Stimulated activated naive B cell treated with anti-CD40 and anti-IgM and Interleukin-4, amounts not matched to agents 10 μg/mL and 1 μg/mL and 100 μg/mL, for 72 hours (primary cell): ENCODE data around the gene RNF26.

ENCODE experiments used
- ATAC-seq, 2 donors: fragments of 150-1000 bp; cut with Tn5 transposase; replicated peaks; 2 replicates each; pipeline ENCODE4 v1.10.0; 2021; ENCODE audit warnings: moderate library complexity in 1 of 2
- DNase-seq: peaks from one replicate; pipeline ENCODE4 v3.0.0; 2021
- H3K27ac Mint-ChIP-seq: one replicate; pipeline ENCODE4 v1.8.0; 2022; ENCODE audit warnings: mild to moderate bottlenecking, mixed read lengths
- H3K27me3 Mint-ChIP-seq, 2 donors: one replicate each; pipeline ENCODE4 v1.8.0; 2022; ENCODE audit warnings: mixed read lengths in 2 of 2
- H3K36me3 Mint-ChIP-seq, 2 donors: one replicate each; pipeline ENCODE4 v1.8.0; 2022; ENCODE audit warnings: mixed read lengths in 2 of 2, mild to moderate bottlenecking in 1 of 2
- H3K4me1 Mint-ChIP-seq, 2 donors: one replicate each; pipeline ENCODE4 v1.8.0; 2022; ENCODE audit warnings: mixed read lengths in 2 of 2, mild to moderate bottlenecking in 1 of 2
- H3K4me3 Mint-ChIP-seq, 2 donors: one replicate each; pipeline ENCODE4 v1.8.0; 2022; ENCODE audit warnings: mild to moderate bottlenecking in 2 of 2, mixed read lengths in 2 of 2, moderate library complexity in 1 of 2
- H3K9me3 Mint-ChIP-seq, 2 donors: one replicate each; pipeline ENCODE4 v1.8.0; 2022; ENCODE audit warnings: mixed read lengths in 2 of 2, mild to moderate bottlenecking in 1 of 2

RNF26 gene

GRCh38 chr11:119334174-119334930 is at the start of gene RNF26:
TSS of gene RNF26 (plus strand) at chr11:119334527. CDS start at chr11:119335123, 596 bp downstream.
- DNase-seq (peak; percentile 90), ATAC-seq (peak; percentile 97 to 98)
- peaks cover 9 to 31% of the 10 kb centered on the region in 2 donors for H3K36me3 Mint-ChIP-seq
- H3K27ac Mint-ChIP-seq, result peak within 1 kb of the TSS; percentile 99
- H3K4me3 Mint-ChIP-seq, result peak within 1 kb of the TSS; percentile 90 to 99
- peaks cover 13 to 16% of the 10 kb centered on the region in 2 donors for H3K27me3 Mint-ChIP-seq
- H3K9me3 Mint-ChIP-seq, result no peaks in the 10 kb centered on the region
- H3K4me1 Mint-ChIP-seq, result peaks cover 30 to 46% of the 10 kb centered on the region in 2 donors

- H3K4me1 Mint-ChIP-seq, result peaks cover 2 to 14% of the 10 kb centered on the region in 2 donors
- no peak overlapping the region for H3K27ac Mint-ChIP-seq
- no peak for DNase-seq
- no peak overlapping the region for H3K4me3 Mint-ChIP-seq
- H3K36me3 Mint-ChIP-seq, result peaks cover 35 to 48% of the 10 kb centered on the region in 2 donors
- no peak for ATAC-seq
- no peaks in the 10 kb centered on the region for H3K27me3 Mint-ChIP-seq
- H3K9me3 Mint-ChIP-seq, result no peaks in the 10 kb centered on the region
These were observed 48.9 kb upstream of the RNF26 start for GRCh38 chr11:119285431-119285830.

- ATAC-seq (no peak), DNase-seq (no peak)
- peaks cover 0 to 14% of the 10 kb centered on the region in 2 donors for H3K4me1 Mint-ChIP-seq
- H3K27me3 Mint-ChIP-seq, result no peaks in the 10 kb centered on the region
- peaks cover 0 to 2% of the 10 kb centered on the region in 2 donors for H3K9me3 Mint-ChIP-seq
- no peak overlapping the region for H3K4me3 Mint-ChIP-seq
- H3K36me3 Mint-ChIP-seq, result peaks cover 43 to 50% of the 10 kb centered on the region in 2 donors
- H3K27ac Mint-ChIP-seq, result no peak overlapping the region
These were observed 46.1 kb upstream of the RNF26 start for GRCh38 chr11:119288219-119288618.

- ATAC-seq (no peak), DNase-seq (no peak)
- Mint-ChIP-seq H3K4me3 (no peak overlapping the region), H3K4me1 (no peaks in the 10 kb centered on the region), H3K36me3 (peaks cover 34 to 43% of the 10 kb centered on the region in 2 donors), H3K9me3 (peaks cover 0 to 2% of the 10 kb centered on the region in 2 donors), H3K27ac (no peak overlapping the region), H3K27me3 (no peaks in the 10 kb centered on the region)
These were observed 43.3 kb upstream of the RNF26 start for GRCh38 chr11:119290894-119291497.

GRCh38 chr11:119293461-119293860 is 40.9 kb upstream of the RNF26 start:
- no peaks in the 10 kb centered on the region for H3K27me3 Mint-ChIP-seq
- H3K9me3 Mint-ChIP-seq, result peaks cover 0 to 2% of the 10 kb centered on the region in 2 donors
- no peak for DNase-seq
- no peak overlapping the region for H3K27ac Mint-ChIP-seq
- no peaks in the 10 kb centered on the region for H3K4me1 Mint-ChIP-seq
- ATAC-seq, result no peak
- H3K36me3 Mint-ChIP-seq, result peaks cover 29 to 38% of the 10 kb centered on the region in 2 donors
- H3K4me3 Mint-ChIP-seq, result no peak overlapping the region

- Mint-ChIP-seq H3K27me3 (no peaks in the 10 kb centered on the region), H3K36me3 (peaks cover 28 to 46% of the 10 kb centered on the region in 2 donors), H3K4me1 (no peaks in the 10 kb centered on the region), H3K4me3 (no peak overlapping the region), H3K27ac (no peak overlapping the region), H3K9me3 (peaks cover 0 to 2% of the 10 kb centered on the region in 2 donors)
- DNase-seq (no peak), ATAC-seq (no peak)
These were observed 39.1 kb upstream of the RNF26 start for GRCh38 chr11:119295178-119295577.

GRCh38 chr11:119297938-119298337 is 36.4 kb upstream of the RNF26 start:
- no peak for ATAC-seq
- H3K4me1 Mint-ChIP-seq, result no peaks in the 10 kb centered on the region
- no peaks in the 10 kb centered on the region for H3K9me3 Mint-ChIP-seq
- peaks cover 23 to 54% of the 10 kb centered on the region in 2 donors for H3K36me3 Mint-ChIP-seq
- no peak for DNase-seq
- no peak overlapping the region for H3K27ac Mint-ChIP-seq
- no peaks in the 10 kb centered on the region for H3K27me3 Mint-ChIP-seq
- H3K4me3 Mint-ChIP-seq, result no peak overlapping the region

GRCh38 chr11:119298726-119299125 is 35.6 kb upstream of the RNF26 start:
- Mint-ChIP-seq H3K4me3 (no peak overlapping the region), H3K4me1 (no peaks in the 10 kb centered on the region), H3K27me3 (no peaks in the 10 kb centered on the region), H3K27ac (no peak overlapping the region), H3K36me3 (peaks cover 30 to 58% of the 10 kb centered on the region in 2 donors), H3K9me3 (no peaks in the 10 kb centered on the region)
- no peak for DNase-seq
- no peak for ATAC-seq

- Mint-ChIP-seq H3K36me3 (peaks cover 36 to 65% of the 10 kb centered on the region in 2 donors), H3K4me3 (no peak overlapping the region), H3K9me3 (no peaks in the 10 kb centered on the region), H3K4me1 (no peaks in the 10 kb centered on the region), H3K27ac (no peak overlapping the region), H3K27me3 (no peaks in the 10 kb centered on the region)
- ATAC-seq (no peak), DNase-seq (no peak)
These were observed 34.9 kb upstream of the RNF26 start for GRCh38 chr11:119299416-119299815.

GRCh38 chr11:119300198-119300964 is 33.9 kb upstream of the RNF26 start:
- no peak overlapping the region for H3K27ac Mint-ChIP-seq
- no peaks in the 10 kb centered on the region for H3K27me3 Mint-ChIP-seq

GRCh38 chr11:119303227-119303718 is 31.1 kb upstream of the RNF26 start:
- Mint-ChIP-seq H3K4me1 (no peaks in the 10 kb centered on the region), H3K27me3 (no peaks in the 10 kb centered on the region), H3K4me3 (no peak overlapping the region), H3K27ac (peak overlapping the region; percentile 10), H3K36me3 (peaks cover 30 to 64% of the 10 kb centered on the region in 2 donors), H3K9me3 (no peaks in the 10 kb centered on the region)
- DNase-seq (no peak), ATAC-seq (no peak)

More at GRCh38 chr11:119300198-119300964, 33.9 kb upstream of the RNF26 start:
- Mint-ChIP-seq H3K4me1 (no peaks in the 10 kb centered on the region), H3K9me3 (no peaks in the 10 kb centered on the region), H3K36me3 (peaks cover 39 to 69% of the 10 kb centered on the region in 2 donors), H3K4me3 (no peak overlapping the region)
- DNase-seq (no peak), ATAC-seq (no peak)

GRCh38 chr11:119305556-119306372 is 28.6 kb upstream of the RNF26 start:
- Mint-ChIP-seq H3K4me1 (no peaks in the 10 kb centered on the region), H3K27me3 (no peaks in the 10 kb centered on the region), H3K27ac (no peak overlapping the region), H3K36me3 (peaks cover 33 to 57% of the 10 kb centered on the region in 2 donors), H3K4me3 (no peak overlapping the region), H3K9me3 (no peaks in the 10 kb centered on the region)
- DNase-seq (no peak), ATAC-seq (no peak)

GRCh38 chr11:119306373-119306890 is 27.9 kb upstream of the RNF26 start:
- H3K4me3 Mint-ChIP-seq, result no peak overlapping the region
- no peaks in the 10 kb centered on the region for H3K4me1 Mint-ChIP-seq
- ATAC-seq (no peak), DNase-seq (no peak)
- no peaks in the 10 kb centered on the region for H3K9me3 Mint-ChIP-seq
- no peak overlapping the region for H3K27ac Mint-ChIP-seq
- H3K27me3 Mint-ChIP-seq, result no peaks in the 10 kb centered on the region
- peaks cover 30 to 50% of the 10 kb centered on the region in 2 donors for H3K36me3 Mint-ChIP-seq
